ENCODE results near the gene SLC49A4.
A peak's percentile ranks its signal among the peaks of the same experiment; 100 is the strongest.
"Not testable (repeated sequence)": the region's sequence is repeated elsewhere in the genome, so short reads cannot be mapped to it uniquely, and the experiment has no call there.

Gene SLC49A4

GRCh38 chr3:122794779-122795673 lies at the start of gene SLC49A4:
TSS of gene SLC49A4 (plus strand) at chr3:122795069. CDS start at chr3:122795193, 124 bp downstream.
- DNase-seq (ENCODE audit: low read depth in 2 of 2), result peak; percentile 40 to 44

- no peak for DNase-seq (ENCODE audit: low read depth in 2 of 2)
These were observed 49.4 kb upstream of the SLC49A4 start for GRCh38 chr3:122745369-122746021.

- DNase-seq (ENCODE audit: low read depth in 2 of 2), result not testable (repeated sequence)
These were observed 47.6 kb upstream of the SLC49A4 start for GRCh38 chr3:122747295-122747694.

- DNase-seq (ENCODE audit: low read depth in 2 of 2), result no peak
These were observed 46.5 kb upstream of the SLC49A4 start for GRCh38 chr3:122748347-122748746.

- no peak for DNase-seq (ENCODE audit: low read depth in 2 of 2)
These were observed 39.9 kb upstream of the SLC49A4 start for GRCh38 chr3:122754929-122755328.

- no peak for DNase-seq (ENCODE audit: low read depth in 2 of 2)
These were observed 39.4 kb upstream of the SLC49A4 start for GRCh38 chr3:122755491-122755890.

GRCh38 chr3:122758877-122759560 lies 35.9 kb upstream of the SLC49A4 start:
- DNase-seq (ENCODE audit: low read depth in 2 of 2), result no peak

GRCh38 chr3:122760453-122761271 lies 34.2 kb upstream of the SLC49A4 start:
- DNase-seq (ENCODE audit: low read depth in 2 of 2), result no peak

- DNase-seq (ENCODE audit: low read depth in 2 of 2), result no peak
These were observed 28.4 kb upstream of the SLC49A4 start for GRCh38 chr3:122766430-122766829.

GRCh38 chr3:122767540-122768372 lies 27.1 kb upstream of the SLC49A4 start:
- no peak for DNase-seq (ENCODE audit: low read depth in 2 of 2)

GRCh38 chr3:122770521-122771202 lies 24.2 kb upstream of the SLC49A4 start:
- DNase-seq (ENCODE audit: low read depth in 2 of 2), result no peak

GRCh38 chr3:122772827-122773226 lies 22.0 kb upstream of the SLC49A4 start:
- DNase-seq (ENCODE audit: low read depth in 2 of 2), result no peak

GRCh38 chr3:122773944-122774509 lies 20.8 kb upstream of the SLC49A4 start:
- no peak for DNase-seq (ENCODE audit: low read depth in 2 of 2)

GRCh38 chr3:122774564-122774963 lies 20.3 kb upstream of the SLC49A4 start:
- DNase-seq (ENCODE audit: low read depth in 2 of 2), result no peak

- no peak for DNase-seq (ENCODE audit: low read depth in 2 of 2)
These were observed 18.0 kb upstream of the SLC49A4 start for GRCh38 chr3:122776675-122777468.

GRCh38 chr3:122777563-122777962 lies 17.3 kb upstream of the SLC49A4 start:
- no peak for DNase-seq (ENCODE audit: low read depth in 2 of 2)

GRCh38 chr3:122782804-122783203 lies 12.1 kb upstream of the SLC49A4 start:
- no peak for DNase-seq (ENCODE audit: low read depth in 2 of 2)

GRCh38 chr3:122784436-122784835 lies 10.4 kb upstream of the SLC49A4 start:
- DNase-seq (ENCODE audit: low read depth in 2 of 2), result no peak

- no peak for DNase-seq (ENCODE audit: low read depth in 2 of 2)
These were observed 9.6 kb upstream of the SLC49A4 start for GRCh38 chr3:122785231-122785630.
